ENCODE measurements around the gene LINC00632.

DNA sequence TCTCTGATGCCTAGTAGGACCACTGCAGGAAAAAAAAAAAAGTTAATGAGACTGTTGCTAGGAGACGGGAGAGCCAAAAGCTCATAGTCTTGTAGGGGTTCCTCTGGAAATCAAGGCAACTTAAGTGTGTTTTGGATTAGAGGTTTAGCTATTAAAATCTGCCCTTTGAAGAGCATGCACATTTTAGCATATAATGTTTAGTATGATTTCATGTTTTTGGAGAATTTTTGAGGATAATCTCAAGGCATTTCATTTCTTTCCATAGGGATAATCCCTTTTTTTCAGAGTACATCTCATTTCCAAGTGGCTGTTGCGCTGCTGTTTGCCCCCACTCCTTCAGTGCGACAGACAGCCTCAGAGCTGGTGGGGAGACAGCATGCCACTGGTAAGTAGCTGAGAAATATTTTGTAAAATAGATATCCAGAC lies at the start of gene LINC00632:
- TF ChIP-seq, protein P1, sequence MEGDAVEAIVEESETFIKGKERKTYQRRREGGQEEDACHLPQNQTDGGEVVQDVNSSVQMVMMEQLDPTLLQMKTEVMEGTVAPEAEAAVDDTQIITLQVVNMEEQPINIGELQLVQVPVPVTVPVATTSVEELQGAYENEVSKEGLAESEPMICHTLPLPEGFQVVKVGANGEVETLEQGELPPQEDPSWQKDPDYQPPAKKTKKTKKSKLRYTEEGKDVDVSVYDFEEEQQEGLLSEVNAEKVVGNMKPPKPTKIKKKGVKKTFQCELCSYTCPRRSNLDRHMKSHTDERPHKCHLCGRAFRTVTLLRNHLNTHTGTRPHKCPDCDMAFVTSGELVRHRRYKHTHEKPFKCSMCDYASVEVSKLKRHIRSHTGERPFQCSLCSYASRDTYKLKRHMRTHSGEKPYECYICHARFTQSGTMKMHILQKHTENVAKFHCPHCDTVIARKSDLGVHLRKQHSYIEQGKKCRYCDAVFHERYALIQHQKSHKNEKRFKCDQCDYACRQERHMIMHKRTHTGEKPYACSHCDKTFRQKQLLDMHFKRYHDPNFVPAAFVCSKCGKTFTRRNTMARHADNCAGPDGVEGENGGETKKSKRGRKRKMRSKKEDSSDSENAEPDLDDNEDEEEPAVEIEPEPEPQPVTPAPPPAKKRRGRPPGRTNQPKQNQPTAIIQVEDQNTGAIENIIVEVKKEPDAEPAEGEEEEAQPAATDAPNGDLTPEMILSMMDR (IDR thresholded peaks at IDR 0.05), result no peak
- TF ChIP-seq POLR2A (IDR thresholded peaks at IDR 0.05), result no peak
- TF ChIP-seq POLR2AphosphoS5 (IDR thresholded peaks at IDR 0.05), result no peak

All from breast epithelium (tissue), 3 donors.